Panc1 (cell line): Measurements from ENCODE around the gene ABAT. TPM values are rescaled to one million over a fixed set of nuclear protein-coding genes. Genes with fewer than 3 reads are reported as not detected.

Experiments used
- ATAC-seq: fragments of 200-7000 bp; cut with Tn5 transposase; 2 replicates; pipeline ENCODE4 v1.9.1; 2020; ENCODE audit warnings: mild to moderate bottlenecking, moderate library complexity
- BruUV-seq: library from RNA; stranded (reverse); fragments of 400-500 nt; replicated peaks from 2 replicates; lab custom pipeline; 2021; lab: Mats Ljungman, UMichigan
- CTCF ChIA-PET: fragments of 300-600 bp; sonication (Branson Sonifier 250); formaldehyde crosslinking; loops from one replicate; lab custom pipeline; 2022; ENCODE audit warnings: antibody characterized with exemption; lab: Charles Lee
- POLR2A ChIA-PET: fragments of 300-600 bp; sonication (Branson Sonifier 250); formaldehyde crosslinking; loops from one replicate; lab custom pipeline; 2022; ENCODE audit warnings: antibody characterized with exemption; lab: Charles Lee
- DNase-seq: peaks from one replicate; pipeline ENCODE4 v3.0.0-alpha.2; 2010; ENCODE audit warnings: low read depth, low spot score
- H3K27ac ChIP-seq: 2 replicates; pipeline ENCODE4 v1.5.1; 2011; ENCODE audit warnings: mild to moderate bottlenecking, low read length, inconsistent platforms
- H3K27me3 ChIP-seq: fragments of 200-500 bp; sonication (Bioruptor generic); 2 replicates; pipeline ENCODE4 v1.6.0; 2014; ENCODE audit warnings: low read length, inconsistent platforms; ENCODE audit not compliant: control insufficient read depth, insufficient read depth
- H3K36me3 ChIP-seq: fragments of 200-500 bp; sonication (Bioruptor generic); 2 replicates; pipeline ENCODE4 v1.5.1; 2014; ENCODE audit warnings: inconsistent platforms, mild to moderate bottlenecking, low read length, moderate library complexity; ENCODE audit not compliant: control insufficient read depth, insufficient read depth
- H3K4me1 ChIP-seq: 2 replicates; pipeline ENCODE4 v1.5.1; 2011; ENCODE audit warnings: inconsistent platforms, mild to moderate bottlenecking, low read length, moderate library complexity; ENCODE audit not compliant: control insufficient read depth, insufficient read depth
- H3K4me3 ChIP-seq, 2 experiments: 2 replicates each; pipeline ENCODE4 v1.5.1; 2011 to 2012; ENCODE audit warnings: low read depth in 2 of 2, low read length in 2 of 2, mild to moderate bottlenecking in 2 of 2, inconsistent platforms in 1 of 2, moderate library complexity in 1 of 2
- H3K9me3 ChIP-seq: fragments of 200-500 bp; sonication (Bioruptor generic); 2 replicates; pipeline ENCODE4 v1.5.1; 2014; ENCODE audit warnings: low read depth, mild to moderate bottlenecking, inconsistent platforms, low read length, moderate library complexity; ENCODE audit not compliant: control insufficient read depth, insufficient read depth
- POLR2AphosphoS5 ChIP-seq: IDR thresholded peaks from 2 replicates; pipeline ENCODE4 v1.6.1; 2012; ENCODE audit warnings: mild to moderate bottlenecking, low read depth, low read length, moderate library complexity
- REST ChIP-seq, 2 experiments: IDR thresholded peaks; 2 replicates each; pipeline ENCODE4 v1.6.1; 2011 to 2012; ENCODE audit warnings: low read depth in 2 of 2, control low read depth in 1 of 2, low read length in 1 of 2, mild to moderate bottlenecking in 1 of 2, moderate library complexity in 1 of 2; ENCODE audit not compliant: insufficient read depth in 1 of 2
- SIN3A ChIP-seq: IDR thresholded peaks from 2 replicates; pipeline ENCODE4 v1.6.1; 2012; ENCODE audit warnings: low read depth, mild to moderate bottlenecking, low read length, moderate library complexity, borderline replicate concordance; ENCODE audit not compliant: insufficient read depth
- TCF7L2 ChIP-seq: IDR thresholded peaks from 2 replicates; pipeline ENCODE4 v1.6.1; 2011; ENCODE audit warnings: mild to moderate bottlenecking, low read depth, low read length, inconsistent platforms
- in situ Hi-C: cut with HindIII; loops from 2 replicates; pipeline ENCODE4 v1.10.0; 2016; ENCODE audit warnings: low sequenced_read_pairs, low pct_unique_long_range_greater_than_20kb
- intact Hi-C: fragments of 100-400 bp; cut with micrococcal nuclease; formaldehyde crosslinking; loops from one replicate; pipeline ENCODE4 v1.10.0; 2022; ENCODE audit not compliant: unreplicated experiment
- total RNA-seq: library from RNA; stranded (reverse); gene quantifications from one replicate; pipeline ENCODE4 v1.2.1, GENCODE V29; 2021; ENCODE audit not compliant: unreplicated experiment
- TF ChIP-seq, protein P1 (sequence below): fragments of 450-650 bp; IDR thresholded peaks from 2 replicates; pipeline ENCODE4 v1.5.1; 2017; ENCODE audit warnings: mild to moderate bottlenecking

ABAT gene
- total RNA-seq, 1 experiment from 2014 or later, result 0.77 TPM

DNA sequence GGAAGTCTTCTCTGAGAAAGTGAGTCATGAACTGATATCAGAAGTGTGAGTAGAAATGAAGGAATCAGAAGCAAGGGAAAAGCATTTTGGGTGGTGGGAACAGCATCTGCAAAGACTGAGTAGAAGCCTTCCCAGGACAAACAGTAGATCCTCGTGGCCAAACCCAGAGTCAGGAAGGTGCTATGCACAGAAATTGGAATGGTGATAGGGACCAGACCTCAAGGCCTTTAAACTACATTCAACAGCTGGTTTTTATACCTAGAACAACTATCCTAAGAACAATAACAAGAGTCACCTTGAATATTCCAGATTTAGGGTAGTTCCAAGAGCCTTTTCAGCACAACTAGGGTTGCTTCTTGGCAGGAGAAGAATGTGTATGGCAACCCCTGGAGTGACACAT, 15.3 kb downstream of the ABAT start:
- peaks cover 8% of the 10 kb centered on the region; the same call in 1 of the 2 replicates for H3K9me3 ChIP-seq
- intact Hi-C loops, result no loop called here
- TF ChIP-seq POLR2AphosphoS5 (no peak), REST (IDR thresholded peaks at IDR 0.05; ENCODE audit: insufficient read depth in 1 of 2, low read depth in 2 of 2, low read length in 1 of 2) (no peak), SIN3A (no peak), TCF7L2 (no peak)
- TF ChIP-seq, protein P1, sequence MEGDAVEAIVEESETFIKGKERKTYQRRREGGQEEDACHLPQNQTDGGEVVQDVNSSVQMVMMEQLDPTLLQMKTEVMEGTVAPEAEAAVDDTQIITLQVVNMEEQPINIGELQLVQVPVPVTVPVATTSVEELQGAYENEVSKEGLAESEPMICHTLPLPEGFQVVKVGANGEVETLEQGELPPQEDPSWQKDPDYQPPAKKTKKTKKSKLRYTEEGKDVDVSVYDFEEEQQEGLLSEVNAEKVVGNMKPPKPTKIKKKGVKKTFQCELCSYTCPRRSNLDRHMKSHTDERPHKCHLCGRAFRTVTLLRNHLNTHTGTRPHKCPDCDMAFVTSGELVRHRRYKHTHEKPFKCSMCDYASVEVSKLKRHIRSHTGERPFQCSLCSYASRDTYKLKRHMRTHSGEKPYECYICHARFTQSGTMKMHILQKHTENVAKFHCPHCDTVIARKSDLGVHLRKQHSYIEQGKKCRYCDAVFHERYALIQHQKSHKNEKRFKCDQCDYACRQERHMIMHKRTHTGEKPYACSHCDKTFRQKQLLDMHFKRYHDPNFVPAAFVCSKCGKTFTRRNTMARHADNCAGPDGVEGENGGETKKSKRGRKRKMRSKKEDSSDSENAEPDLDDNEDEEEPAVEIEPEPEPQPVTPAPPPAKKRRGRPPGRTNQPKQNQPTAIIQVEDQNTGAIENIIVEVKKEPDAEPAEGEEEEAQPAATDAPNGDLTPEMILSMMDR, result no peak
- ATAC-seq, result no peak
- ChIA-PET POLR2A (no interaction called here), CTCF (no interaction called here)
- 0 out of 2 replicates have a peak, but pooled peaks cover 2% of the 10 kb centered on the region for H3K27me3 ChIP-seq
- H3K4me1 ChIP-seq, result no peaks in the 10 kb centered on the region
- no peak overlapping the region for H3K27ac ChIP-seq
- no peak overlapping the region for H3K4me3 ChIP-seq
- in situ Hi-C loops, result no loop called here
- BruUV-seq, result no TSS peak
- no peaks in the 10 kb centered on the region for H3K36me3 ChIP-seq
- no peak for DNase-seq

- H3K4me3 ChIP-seq, result no peak overlapping the region
- H3K9me3 ChIP-seq, result peaks cover 8% of the 10 kb centered on the region; the same call in 1 of the 2 replicates
- ChIA-PET POLR2A (no interaction called here), CTCF (no interaction called here)
- ATAC-seq, result no peak
- intact Hi-C loops (no loop called here), in situ Hi-C loops (no loop called here)
- no peaks in the 10 kb centered on the region for H3K27me3 ChIP-seq
- H3K4me1 ChIP-seq, result no peaks in the 10 kb centered on the region
- no peak for DNase-seq
- TF ChIP-seq TCF7L2 (no peak), SIN3A (no peak), REST (IDR thresholded peaks at IDR 0.05; ENCODE audit: insufficient read depth in 1 of 2, low read depth in 2 of 2, low read length in 1 of 2) (no peak), POLR2AphosphoS5 (no peak)
- TF ChIP-seq, protein P1, result no peak
- no peaks in the 10 kb centered on the region for H3K36me3 ChIP-seq
- H3K27ac ChIP-seq, result no peak overlapping the region
- BruUV-seq, result no TSS peak
Measured at GRCh38 chr16:8691728-8692127, 17.3 kb downstream of the ABAT start.
